GM18526 (cell line): ENCODE results near the gene BCL2.

Experiments
- POLR2A ChIP-seq: IDR thresholded peaks from 3 replicates; pipeline ENCODE4 v1.6.1; 2011; ENCODE audit not compliant: insufficient read length; ENCODE audit errors: extremely low read depth

Gene BCL2

GRCh38 chr18:63137999-63138435 lies 181.6 kb downstream of the BCL2 start:
- TF ChIP-seq POLR2A: no peak

- TF ChIP-seq POLR2A: no peak
Measured at GRCh38 chr18:63135101-63135500, 184.5 kb downstream of the BCL2 start.

DNA sequence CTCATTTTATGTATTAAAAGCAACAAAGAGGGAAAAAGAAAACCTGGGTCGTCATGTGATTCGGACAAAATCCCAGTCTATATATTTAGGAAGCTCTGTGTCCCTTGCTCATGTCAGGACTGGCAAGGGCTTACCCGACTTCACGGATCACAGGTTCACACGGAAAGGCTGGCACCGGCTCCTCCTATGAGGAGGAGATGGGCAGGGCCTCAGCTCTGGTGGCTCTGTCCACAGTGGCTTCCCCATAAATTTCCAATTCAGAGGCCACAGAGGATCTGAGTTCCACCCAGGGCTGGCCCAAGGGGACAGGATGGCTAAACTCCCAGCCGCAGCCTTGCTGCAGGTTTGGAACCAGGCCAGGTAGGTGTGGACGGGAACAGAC lies 186.8 kb downstream of the BCL2 start:
- TF ChIP-seq POLR2A: no peak

- TF ChIP-seq POLR2A: no peak
Measured at GRCh38 chr18:63131959-63132818, 187.4 kb downstream of the BCL2 start.

DNA sequence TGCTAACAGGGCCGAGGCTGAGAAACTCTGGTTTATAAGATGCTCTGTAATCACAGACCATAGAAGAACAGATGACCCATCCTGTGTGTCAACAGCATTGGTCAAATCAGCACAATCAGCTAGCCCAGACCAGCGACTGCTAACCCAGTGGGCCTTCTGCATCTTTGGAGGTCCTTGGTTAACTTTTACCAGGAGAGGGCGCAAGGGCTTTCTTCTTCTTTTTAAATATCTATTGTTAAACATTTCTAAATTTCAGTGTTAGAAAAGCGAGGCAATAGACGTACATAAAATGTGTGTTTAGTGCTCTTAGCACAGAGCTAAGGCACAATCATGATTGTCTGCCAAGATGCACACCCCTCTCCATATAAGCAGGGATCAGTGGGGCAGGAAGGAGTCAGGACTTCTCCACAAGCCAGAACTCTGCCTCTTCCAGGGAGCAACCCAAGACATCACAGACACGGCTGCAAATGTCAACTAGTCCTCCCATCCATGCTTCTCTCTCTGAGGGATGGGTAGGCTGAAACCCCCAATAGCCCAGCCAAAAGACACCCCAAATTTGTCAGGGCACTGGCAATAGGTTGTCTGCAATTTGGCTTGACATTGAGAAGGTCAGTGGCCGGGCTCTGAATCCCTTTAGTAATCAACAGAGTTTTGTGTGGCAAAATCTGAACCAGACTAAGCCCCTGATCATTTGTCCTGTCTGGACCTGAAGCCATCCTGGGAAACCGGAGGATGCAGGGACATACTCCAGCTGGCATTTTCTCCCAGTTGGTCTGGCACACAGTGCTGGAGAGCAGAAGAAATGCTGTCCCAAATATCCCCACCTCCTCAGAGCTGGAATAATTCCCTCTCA lies 188.2 kb downstream of the BCL2 start:
- no peak for TF ChIP-seq POLR2A

DNA sequence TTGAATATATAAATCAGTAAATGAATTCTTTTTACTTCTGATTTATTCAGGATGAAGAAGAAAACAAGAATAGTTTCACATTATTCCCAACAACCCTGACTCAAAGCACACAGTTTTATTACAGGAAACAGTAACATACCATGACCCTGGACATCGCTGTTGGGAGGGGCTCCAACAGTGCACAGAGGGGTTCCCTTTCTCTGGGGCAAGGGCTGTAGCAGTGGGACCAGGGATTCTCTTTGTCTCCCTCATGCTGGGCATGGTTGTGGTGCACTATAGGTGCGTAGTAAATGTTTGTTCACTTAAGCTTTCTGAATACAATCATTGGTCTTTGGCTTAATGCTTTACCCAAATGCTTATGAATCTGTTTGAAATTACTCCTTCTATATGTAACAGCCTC lies 189.4 kb downstream of the BCL2 start:
- no peak for TF ChIP-seq POLR2A

- no peak for TF ChIP-seq POLR2A
Measured at GRCh38 chr18:63128237-63128974, 191.2 kb downstream of the BCL2 start.

- no peak for TF ChIP-seq POLR2A
Measured at GRCh38 chr18:63126134-63127069, 193.2 kb downstream of the BCL2 start.

DNA sequence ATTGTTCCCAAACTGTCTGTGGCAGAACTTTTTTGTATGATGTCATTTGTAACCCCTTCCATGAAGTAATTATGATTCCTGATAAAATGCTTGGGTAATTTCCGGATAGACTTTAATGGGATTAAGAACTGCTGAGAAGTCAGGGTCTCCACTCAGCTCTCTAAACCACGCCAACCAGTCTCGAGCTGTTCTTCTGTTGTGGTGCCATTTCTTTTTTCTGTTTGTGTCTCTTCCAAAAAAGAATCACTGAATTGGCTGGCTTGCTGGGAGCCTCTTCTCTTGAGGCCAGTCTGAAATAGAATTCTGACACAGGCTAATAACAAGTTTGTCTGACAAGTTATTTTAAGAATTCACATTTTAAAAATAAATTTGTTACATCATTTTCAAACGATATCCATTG lies 198.9 kb downstream of the BCL2 start:
- TF ChIP-seq POLR2A: no peak

DNA sequence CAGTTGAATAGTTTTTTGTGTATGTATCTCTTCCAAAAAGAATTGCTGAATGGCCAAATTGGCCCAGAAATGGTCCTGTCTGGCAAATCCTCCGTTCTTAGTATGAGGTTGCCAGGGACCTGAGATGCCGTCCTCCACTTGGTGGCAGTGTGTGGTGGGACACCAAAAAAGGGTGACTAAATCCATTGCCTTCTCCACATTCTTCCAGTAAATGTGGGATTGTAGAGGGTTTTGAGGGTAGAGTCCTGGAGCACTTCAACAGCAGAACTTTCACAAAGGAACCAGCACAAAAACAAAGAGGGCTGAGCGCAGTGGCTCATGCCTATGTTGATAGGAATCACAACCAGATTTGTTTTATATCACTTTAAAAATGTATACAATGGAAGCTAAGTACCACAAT lies 199.9 kb downstream of the BCL2 start:
- no peak for TF ChIP-seq POLR2A

DNA sequence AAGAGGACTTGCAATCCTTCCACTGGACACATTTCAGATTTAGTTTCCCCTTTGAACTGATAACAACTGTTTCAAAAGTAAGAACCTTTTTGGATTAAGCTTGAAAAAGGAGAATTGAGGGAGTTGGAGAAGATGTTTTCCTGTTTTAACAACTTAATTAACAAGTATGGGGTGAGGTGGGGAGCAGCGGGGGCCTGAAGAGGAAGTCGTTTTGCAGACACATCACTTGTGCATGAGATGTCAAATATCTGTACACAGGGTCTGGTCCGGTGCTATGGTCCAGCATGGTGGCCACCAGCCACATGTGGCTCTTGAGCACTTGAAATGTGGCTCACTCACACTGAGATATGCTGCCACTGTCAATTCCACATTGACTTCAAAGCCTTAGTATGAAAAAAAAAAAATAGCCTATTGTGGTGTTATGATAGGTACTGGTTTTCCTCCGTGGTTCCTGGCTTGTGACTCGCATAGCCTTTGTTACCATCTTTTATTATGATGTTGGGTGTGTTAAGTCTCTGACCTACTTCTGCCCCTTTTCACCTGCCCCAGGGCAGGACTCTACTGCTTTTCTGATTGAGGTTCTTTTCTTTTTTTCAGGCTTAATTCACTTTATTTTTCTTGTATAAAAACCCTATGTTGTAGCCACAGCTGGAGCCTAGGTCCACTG lies 205.5 kb downstream of the BCL2 start:
- no peak for TF ChIP-seq POLR2A

GRCh38 chr18:63112706-63113105 lies 206.9 kb downstream of the BCL2 start:
- TF ChIP-seq POLR2A: no peak

- TF ChIP-seq POLR2A: no peak
Measured at GRCh38 chr18:63111671-63112402, 207.7 kb downstream of the BCL2 start.
